ENCODE measurements around the gene ACBD7. TPM values are rescaled to one million over a fixed set of nuclear protein-coding genes. Genes with fewer than 3 reads are reported as not detected.

ACBD7 gene
- total RNA-seq, 4 donors from 2014 or later = not detected

DNA sequence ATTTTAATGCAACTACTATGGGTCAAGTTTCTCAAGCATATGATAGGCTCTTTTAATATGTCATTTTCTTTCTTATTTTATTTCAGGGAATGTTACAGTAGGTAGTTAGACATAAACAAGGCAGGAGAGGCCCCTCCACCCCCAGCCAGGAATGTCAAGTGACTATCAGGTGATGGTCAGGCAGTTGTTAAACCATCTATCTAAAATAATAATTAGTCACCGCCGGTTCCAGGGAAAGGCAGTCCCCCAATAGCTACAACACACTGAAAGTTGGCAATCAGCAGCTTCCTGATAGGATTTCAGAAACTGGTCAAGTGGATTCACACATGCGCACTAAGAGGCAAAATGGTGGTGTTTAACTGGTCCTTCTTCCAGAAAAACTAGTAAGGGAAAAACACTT is 35.5 kb downstream of the ACBD7 start:
- no peak for TF ChIP-seq CTCF (IDR thresholded peaks at IDR 0.05)
- no peak for TF ChIP-seq EP300 (IDR thresholded peaks at IDR 0.05; ENCODE audit: low read depth)
- TF ChIP-seq POLR2A (IDR thresholded peaks at IDR 0.05) = no peak
- TF ChIP-seq POLR2AphosphoS5 (IDR thresholded peaks at IDR 0.05) = no peak
- H3K4me3 ChIP-seq = no peak overlapping the region
- H3K27ac ChIP-seq = no peak overlapping the region
- whole genome bisulfite sequencing, 2 donors (ENCODE audit: low coverage in 1 of 2) = 98 to 100% methylated on average over 2 to 3 of the region's 3 CpGs
- intact Hi-C loops (cut with DNase I; ENCODE audit: low total_unique reads) (no loop called here), in situ Hi-C loops (cut with MboI; ENCODE audit: low pct_ligation_motif_present in 1 of 4, low pct_unique_long_range_greater_than_20kb in 1 of 4, low sequenced_read_pairs in 3 of 4) (no loop called here)
- H3K27me3 ChIP-seq = no peaks in the 10 kb centered on the region
- H3K36me3 ChIP-seq = no peaks in the 10 kb centered on the region
- DNase-seq = no peak
- H3K9me3 ChIP-seq = no peaks in the 10 kb centered on the region
- H3K4me1 ChIP-seq = no peaks in the 10 kb centered on the region

- TF ChIP-seq POLR2AphosphoS5 (IDR thresholded peaks at IDR 0.05) = no peak
- TF ChIP-seq POLR2A (IDR thresholded peaks at IDR 0.05) = no peak
- TF ChIP-seq EP300 (IDR thresholded peaks at IDR 0.05; ENCODE audit: low read depth) = no peak
- no peak for TF ChIP-seq CTCF (IDR thresholded peaks at IDR 0.05)
- H3K9me3 ChIP-seq = no peaks in the 10 kb centered on the region
- H3K4me3 ChIP-seq = no peak overlapping the region
- no peaks in the 10 kb centered on the region for H3K4me1 ChIP-seq
- H3K36me3 ChIP-seq = no peaks in the 10 kb centered on the region
- intact Hi-C loops (cut with DNase I; ENCODE audit: low total_unique reads) = no loop called here
- no peak for DNase-seq
- H3K27me3 ChIP-seq = no peaks in the 10 kb centered on the region
- no peak overlapping the region for H3K27ac ChIP-seq
- 91 to 92% methylated on average over 7 of the region's 7 CpGs for WGBS, 2 donors (ENCODE audit: low coverage in 1 of 2)
- in situ Hi-C loops (cut with MboI; ENCODE audit: low pct_ligation_motif_present in 1 of 4, low pct_unique_long_range_greater_than_20kb in 1 of 4, low sequenced_read_pairs in 3 of 4) = no loop called here
Observed at GRCh38 chr10:15052121-15052520, 36.5 kb downstream of the ACBD7 start.

GRCh38 chr10:15049533-15049932 is 39.0 kb downstream of the ACBD7 start:
- H3K4me3 ChIP-seq = no peak overlapping the region
- intact Hi-C loops (cut with DNase I; ENCODE audit: low total_unique reads) = no loop called here
- no peak for DNase-seq
- no peak for TF ChIP-seq CTCF (IDR thresholded peaks at IDR 0.05)
- TF ChIP-seq POLR2A (IDR thresholded peaks at IDR 0.05) = no peak
- no peak for TF ChIP-seq POLR2AphosphoS5 (IDR thresholded peaks at IDR 0.05)
- H3K36me3 ChIP-seq = no peaks in the 10 kb centered on the region
- H3K4me1 ChIP-seq = no peaks in the 10 kb centered on the region
- in situ Hi-C loops (cut with MboI; ENCODE audit: low pct_ligation_motif_present in 1 of 4, low pct_unique_long_range_greater_than_20kb in 1 of 4, low sequenced_read_pairs in 3 of 4) = no loop called here
- H3K27ac ChIP-seq = no peak overlapping the region
- no peaks in the 10 kb centered on the region for H3K27me3 ChIP-seq
- H3K9me3 ChIP-seq = no peaks in the 10 kb centered on the region

DNA sequence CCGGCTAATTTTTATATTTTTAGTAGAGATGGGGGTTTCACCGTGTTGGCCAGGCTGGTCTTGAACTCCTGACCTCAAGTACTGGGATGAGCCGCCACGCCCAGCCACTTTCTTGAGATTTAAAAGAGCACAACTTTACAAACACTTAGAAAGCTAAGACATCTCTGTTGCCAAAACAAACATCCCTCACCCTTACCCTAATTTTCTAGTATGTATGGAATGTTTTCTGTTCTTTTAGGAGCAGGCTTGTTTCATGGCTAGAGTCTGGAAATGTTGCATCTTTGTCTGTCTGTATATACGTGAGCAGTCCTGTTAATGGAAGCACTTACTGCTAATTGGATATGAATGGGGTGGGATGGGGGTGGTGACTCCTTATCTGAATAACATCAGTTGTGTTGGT is 42.0 kb downstream of the ACBD7 start:
- WGBS, 2 donors (ENCODE audit: low coverage in 1 of 2) = 20 to 80% methylated on average over 1 to 5 of the region's 5 CpGs
- Histone ChIP-seq H3K9me3 (no peaks in the 10 kb centered on the region), H3K36me3 (no peaks in the 10 kb centered on the region), H3K4me1 (no peaks in the 10 kb centered on the region), H3K27ac (no peak overlapping the region), H3K27me3 (no peaks in the 10 kb centered on the region), H3K4me3 (no peak overlapping the region)
- no peak for TF ChIP-seq POLR2AphosphoS5 (IDR thresholded peaks at IDR 0.05)
- TF ChIP-seq EP300 (IDR thresholded peaks at IDR 0.05; ENCODE audit: low read depth) = no peak
- no peak for TF ChIP-seq CTCF (IDR thresholded peaks at IDR 0.05)
- TF ChIP-seq POLR2A (IDR thresholded peaks at IDR 0.05) = no peak
- no peak for DNase-seq
- intact Hi-C loops (cut with DNase I; ENCODE audit: low total_unique reads) (no loop called here), in situ Hi-C loops (cut with MboI; ENCODE audit: low pct_ligation_motif_present in 1 of 4, low pct_unique_long_range_greater_than_20kb in 1 of 4, low sequenced_read_pairs in 3 of 4) (no loop called here)
